Left lobe of liver (tissue), 2 donors: ENCODE data around the gene RNASE11. TPM values are rescaled to one million over a fixed set of nuclear protein-coding genes. Genes with fewer than 3 reads are reported as not detected.
"Not testable (repeated sequence)": the region's sequence is repeated elsewhere in the genome, so short reads cannot be mapped to it uniquely, and the experiment has no call there.

Experiments
- ATAC-seq: fragments of 200-7000 bp; cut with Tn5 transposase; one replicate; pipeline ENCODE4 v1.9.1; 2020; ENCODE audit warnings: mild to moderate bottlenecking, moderate library complexity
- DNase-seq: peaks from one replicate; pipeline ENCODE4 v3.0.0-alpha.2; 2020; ENCODE audit warnings: low spot score
- total RNA-seq: library from RNA; stranded (reverse); gene quantifications from one replicate; pipeline ENCODE4 v1.2.1, GENCODE V29; 2021
- donor health status: DM: no; HTN: no; CAD: no; lungs with moderate emphysema.
- donor health status: DM: no; HTN: yes; CAD: no.

Gene RNASE11
- total RNA-seq, 1 donor from 2014 or later, result not detected

- ATAC-seq, result no peak
- no peak for DNase-seq
Measured at GRCh38 chr14:20583142-20583541, 4.7 kb downstream of the RNASE11 start.

GRCh38 chr14:20580242-20580641 lies 7.6 kb downstream of the RNASE11 start:
- ATAC-seq (no peak), DNase-seq (no peak)

GRCh38 chr14:20578784-20579502 lies 8.9 kb downstream of the RNASE11 start:
- ATAC-seq, result no peak
- no peak for DNase-seq

DNA sequence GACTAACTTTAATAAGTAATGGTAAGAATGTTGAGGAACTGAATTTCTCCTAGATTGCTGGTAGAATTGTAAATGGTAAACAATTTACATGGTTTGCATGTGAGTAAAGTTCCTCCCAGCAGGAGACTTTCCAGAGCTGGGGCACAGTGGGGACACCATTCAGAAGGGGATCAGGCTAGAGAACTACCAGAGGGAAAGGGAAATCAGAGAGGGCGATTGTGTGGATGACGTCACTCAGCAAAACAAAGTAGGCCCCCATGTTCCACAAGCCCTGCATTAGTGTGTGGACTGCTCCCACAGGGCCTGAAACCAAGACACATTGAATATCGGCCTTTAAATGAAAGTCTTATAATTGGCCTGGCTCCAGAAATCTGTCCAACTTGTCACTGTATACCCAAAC lies 9.5 kb downstream of the RNASE11 start:
- DNase-seq (no peak), ATAC-seq (no peak)

- not testable (repeated sequence) for ATAC-seq
Measured at GRCh38 chr14:20572382-20572990, 15.3 kb downstream of the RNASE11 start.

GRCh38 chr14:20570720-20571119 lies 17.1 kb downstream of the RNASE11 start:
- ATAC-seq, DNase-seq: not testable (repeated sequence)

More at GRCh38 chr14:20572382-20572990, 15.3 kb downstream of the RNASE11 start:
- not testable (repeated sequence) for DNase-seq

DNA sequence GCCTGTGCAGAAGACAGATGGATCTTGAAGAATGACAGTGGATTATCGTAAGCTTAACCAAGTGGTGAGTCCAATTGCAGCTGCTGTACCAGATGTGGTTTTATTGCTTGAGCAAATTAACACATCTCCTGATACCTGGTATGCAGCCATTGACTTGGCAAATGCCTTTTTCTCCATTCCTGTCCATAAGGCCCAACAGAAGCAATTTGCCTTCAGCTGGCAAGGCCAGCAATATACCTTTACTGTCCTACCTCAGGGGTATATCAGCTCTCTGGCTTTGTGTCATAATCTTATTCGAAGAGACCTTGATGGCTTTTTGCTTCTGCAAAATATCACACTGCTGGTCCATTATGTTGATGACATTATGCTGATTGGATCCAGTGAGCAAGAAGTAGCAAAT lies 17.9 kb downstream of the RNASE11 start:
- ATAC-seq, DNase-seq: not testable (repeated sequence)

- no peak for ATAC-seq
- no peak for DNase-seq
Measured at GRCh38 chr14:20569066-20569465, 18.7 kb downstream of the RNASE11 start.

DNA sequence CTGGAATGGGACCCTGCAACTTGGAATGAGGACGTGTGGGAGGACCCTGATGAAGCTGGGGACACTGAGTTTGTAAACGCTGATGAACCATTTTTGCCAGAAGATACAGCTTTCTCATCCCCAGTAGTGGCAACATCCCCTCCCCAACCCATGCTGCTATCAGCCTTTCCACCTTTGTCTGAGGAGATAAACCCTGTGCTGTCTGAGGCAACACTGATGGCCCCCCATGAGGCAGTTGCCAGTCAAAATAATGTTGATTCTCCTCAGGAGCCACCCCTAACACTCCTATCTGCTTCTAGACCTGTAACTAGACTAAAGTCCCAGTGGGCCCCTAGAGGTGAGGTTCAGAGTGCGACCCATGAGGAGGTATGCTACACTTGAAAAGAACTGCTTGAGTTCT lies 19.4 kb downstream of the RNASE11 start:
- ATAC-seq (no peak), DNase-seq (no peak)

GRCh38 chr14:20567199-20567598 lies 20.6 kb downstream of the RNASE11 start:
- not testable (repeated sequence) for DNase-seq, ATAC-seq

DNA sequence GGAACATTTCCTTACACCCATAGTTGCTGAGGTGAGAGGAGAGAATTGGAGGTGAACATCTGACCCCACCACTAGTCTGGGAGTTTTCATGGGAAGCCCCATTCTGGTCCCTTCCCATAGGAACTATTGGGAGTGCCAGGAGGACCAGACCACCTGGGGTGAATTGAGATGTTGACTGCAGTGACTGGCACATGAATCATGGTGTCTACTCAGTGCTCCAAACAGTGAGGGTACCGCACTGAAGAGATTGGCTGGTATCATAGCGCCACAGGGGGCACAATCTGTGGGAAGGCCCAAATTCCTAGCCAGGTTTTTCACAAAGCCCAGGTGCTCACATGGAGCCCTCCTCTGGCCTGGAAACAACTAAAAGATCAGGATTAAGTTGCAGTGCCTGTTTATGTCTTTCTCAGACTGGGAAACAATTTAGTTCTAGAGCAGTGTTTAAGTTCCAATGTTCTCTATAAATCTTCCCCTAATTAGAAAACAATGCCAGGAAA lies 23.3 kb downstream of the RNASE11 start:
- DNase-seq, result no peak
- no peak for ATAC-seq

DNA sequence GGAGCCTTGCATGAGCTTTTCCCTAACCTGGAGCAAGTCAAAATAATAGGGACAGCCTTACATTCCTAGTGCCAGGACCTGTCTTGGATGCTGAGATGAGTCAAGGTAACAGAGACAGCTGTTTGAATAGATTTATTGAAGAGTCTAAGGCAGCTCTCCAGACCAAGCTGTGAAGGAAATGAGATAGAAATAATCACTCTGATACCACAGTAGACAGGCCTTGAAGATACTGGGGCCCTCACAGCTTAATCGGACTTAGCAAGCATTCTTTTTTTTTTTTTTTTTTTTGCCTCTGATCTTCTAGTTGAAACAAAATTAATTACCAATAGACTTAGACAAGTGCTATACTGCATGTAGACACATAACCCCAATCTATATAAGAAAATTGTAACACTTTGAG lies 23.8 kb downstream of the RNASE11 start:
- ATAC-seq (no peak), DNase-seq (no peak)

- DNase-seq (no peak), ATAC-seq (no peak)
Measured at GRCh38 chr14:20560961-20561360, 26.8 kb downstream of the RNASE11 start, which contains the start of gene RNASE9. RNASE9 (minus strand) TSS chr14:20561047.

- DNase-seq (no peak), ATAC-seq (peak; percentile 70)
Measured at GRCh38 chr14:20559461-20559904, 28.3 kb downstream of the RNASE11 start.

GRCh38 chr14:20557212-20557542 lies 30.6 kb downstream of the RNASE11 start:
- ATAC-seq (no peak), DNase-seq (no peak)

DNA sequence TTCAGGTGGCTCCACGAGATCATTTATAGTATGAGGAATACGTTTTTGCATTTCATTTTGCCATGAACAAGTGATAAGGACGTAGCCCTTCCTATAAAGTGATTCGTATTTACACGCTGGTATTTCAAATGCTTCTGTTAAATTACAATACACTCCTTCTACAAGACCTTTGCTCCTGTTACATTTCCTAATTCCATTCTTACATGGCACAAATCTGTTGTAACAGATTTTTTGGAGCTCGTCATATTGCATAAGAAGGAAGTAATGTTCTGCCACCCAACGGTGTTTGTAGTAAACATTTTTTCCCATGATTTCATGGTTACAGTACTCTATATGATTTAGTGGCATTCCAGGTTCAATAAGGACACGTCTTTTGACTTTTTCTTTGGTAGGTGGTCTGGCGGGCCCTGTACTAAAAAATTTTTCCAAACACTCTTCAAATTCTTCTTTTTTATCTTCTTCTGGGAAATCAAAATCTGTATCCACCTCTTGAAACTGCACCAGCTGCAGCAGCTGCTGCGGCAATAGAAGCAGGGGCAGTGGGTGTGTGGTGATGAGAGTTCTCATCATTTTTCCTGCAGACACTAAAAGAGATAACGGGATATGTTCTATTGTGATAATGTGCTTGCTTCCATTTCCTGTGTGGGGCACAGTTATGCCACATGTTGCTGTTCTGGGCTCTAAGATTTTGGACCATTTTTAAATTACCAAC lies 31.1 kb downstream of the RNASE11 start:
- DNase-seq (no peak), ATAC-seq (peak; percentile 61)

- no peak for DNase-seq
- ATAC-seq, result no peak
Measured at GRCh38 chr14:20555845-20556244, 32.0 kb downstream of the RNASE11 start.

- ATAC-seq (no peak), DNase-seq (no peak)
Measured at GRCh38 chr14:20553024-20553423, 34.8 kb downstream of the RNASE11 start.

DNA sequence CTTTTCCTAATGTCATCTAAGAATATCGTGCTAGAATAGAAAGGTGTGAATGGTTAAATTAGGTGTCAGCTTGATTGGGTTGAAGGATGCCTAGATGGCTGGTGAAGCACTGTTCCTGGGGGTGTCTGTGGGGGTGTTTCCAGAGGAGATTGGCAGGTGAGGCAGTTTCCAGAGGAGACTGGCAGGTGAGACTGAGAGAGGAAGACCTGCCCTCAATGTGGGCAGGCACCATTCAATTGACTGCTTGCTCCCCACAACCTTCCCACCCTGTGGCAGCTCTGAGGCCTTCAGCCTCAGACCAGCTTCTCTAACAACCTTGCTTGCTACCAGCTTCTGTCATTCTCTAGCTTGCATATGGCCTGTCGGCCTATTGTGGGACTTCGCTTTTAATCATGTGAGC lies 36.2 kb downstream of the RNASE11 start:
- no peak for ATAC-seq
- DNase-seq, result no peak

DNA sequence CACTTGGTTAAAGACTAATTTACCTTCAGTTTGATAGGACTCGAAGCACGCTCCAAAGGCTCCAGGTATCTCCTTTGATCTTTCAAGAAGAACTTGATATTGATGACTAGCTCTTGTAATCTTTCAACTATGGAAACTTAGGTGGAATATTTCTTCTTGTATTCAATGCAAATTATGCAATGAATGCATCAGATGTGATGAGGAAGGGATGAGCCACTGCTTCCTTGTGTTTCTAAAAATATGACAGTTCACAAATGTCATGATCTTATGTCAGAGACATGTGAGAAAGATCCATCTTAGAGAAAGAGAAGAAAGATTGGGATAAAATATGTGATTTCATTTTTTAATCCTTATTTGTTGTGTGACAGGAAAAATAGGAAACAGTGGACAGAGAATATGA lies 36.9 kb downstream of the RNASE11 start:
- ATAC-seq (no peak), DNase-seq (no peak)

- DNase-seq (no peak), ATAC-seq (no peak)
Measured at GRCh38 chr14:20548414-20549158, 39.2 kb downstream of the RNASE11 start.
